MCF 10A (cell line): Measurements from ENCODE around the gene TRPM3. TPM values are rescaled to one million over a fixed set of nuclear protein-coding genes. Genes with fewer than 3 reads are reported as not detected.

Source experiments
- BruUV-seq: library from RNA; stranded (reverse); fragments of 400-500 nt; replicated peaks from 2 replicates; lab custom pipeline; 2021; lab: Mats Ljungman, UMichigan
- CTCF ChIA-PET: fragments of 300-600 bp; sonication (Branson Sonifier 250); formaldehyde crosslinking; extraction: SDS; loops from one replicate; lab custom pipeline; 2021; ENCODE audit warnings: antibody characterized with exemption, inconsistent platforms; lab: Yijun Ruan, JAX
- POLR2A ChIA-PET: fragments of 300-600, 350-650 bp; sonication (Branson Sonifier 250); formaldehyde crosslinking; extraction: SDS; loops from one replicate; lab custom pipeline; 2020; ENCODE audit warnings: antibody characterized with exemption, inconsistent platforms; lab: Yijun Ruan, JAX
- DNase-seq: peaks from one replicate; pipeline ENCODE4 v3.0.0-alpha.2; 2018; ENCODE audit not compliant: unreplicated experiment
- H3K27ac Mint-ChIP-seq: one replicate; pipeline ENCODE4 v1.8.0; 2022; ENCODE audit warnings: mild to moderate bottlenecking, low read depth, mixed read lengths; ENCODE audit not compliant: unreplicated experiment
- H3K27me3 Mint-ChIP-seq: one replicate; pipeline ENCODE4 v1.8.0; 2022; ENCODE audit warnings: mixed read lengths; ENCODE audit not compliant: insufficient read depth, unreplicated experiment
- H3K36me3 Mint-ChIP-seq: one replicate; pipeline ENCODE4 v1.8.0; 2022; ENCODE audit warnings: mild to moderate bottlenecking, moderate library complexity, mixed read lengths; ENCODE audit not compliant: insufficient read depth, unreplicated experiment
- H3K4me1 Mint-ChIP-seq: one replicate; pipeline ENCODE4 v1.8.0; 2022; ENCODE audit warnings: mixed read lengths; ENCODE audit not compliant: insufficient read depth, unreplicated experiment
- H3K4me3 Mint-ChIP-seq: one replicate; pipeline ENCODE4 v1.8.0; 2022; ENCODE audit warnings: mild to moderate bottlenecking, moderate library complexity, mixed read lengths; ENCODE audit not compliant: unreplicated experiment
- H3K9me3 Mint-ChIP-seq: one replicate; pipeline ENCODE4 v1.8.0; 2022; ENCODE audit warnings: mixed read lengths; ENCODE audit not compliant: unreplicated experiment
- CTCF ChIP-seq: fragments of 200-600 bp; IDR thresholded peaks from one replicate; pipeline ENCODE4 v1.8.0; 2022; ENCODE audit warnings: antibody characterized with exemption, mild to moderate bottlenecking; ENCODE audit not compliant: unreplicated experiment
- intact Hi-C: fragments of 100-400 bp; cut with micrococcal nuclease; formaldehyde crosslinking; loops from 2 replicates; pipeline ENCODE4 v1.14.1; 2022
- total RNA-seq: library from RNA; stranded (reverse); gene quantifications from 2 replicates; pipeline ENCODE4 v1.2.3, GENCODE V29; 2022

Gene TRPM3
- total RNA-seq, 1 experiment from 2014 or later: 0.44 TPM

GRCh38 chr9:70529377-70529776, 592.0 kb downstream of the TRPM3 start:
- H3K4me3 Mint-ChIP-seq: no peak overlapping the region
- POLR2A ChIA-PET: no interaction called here

GRCh38 chr9:70526902-70527301, 594.5 kb downstream of the TRPM3 start:
- no peak for DNase-seq
- no TSS peak for BruUV-seq
- H3K27me3 Mint-ChIP-seq: no peaks in the 10 kb centered on the region
- ChIA-PET CTCF (no interaction called here), POLR2A (interaction anchor here (0.6 kb wide), 1 partner anchor 15 kb away, joined by 3 read pairs; no protein-coding TSS in a partner anchor)
- intact Hi-C loops: no loop called here
- H3K9me3 Mint-ChIP-seq: peaks cover 12% of the 10 kb centered on the region
- no peak overlapping the region for H3K4me3 Mint-ChIP-seq
- H3K4me1 Mint-ChIP-seq: peaks cover 11% of the 10 kb centered on the region
- TF ChIP-seq CTCF: no peak
- H3K36me3 Mint-ChIP-seq: peaks cover 7% of the 10 kb centered on the region
- H3K27ac Mint-ChIP-seq: no peak overlapping the region

More at GRCh38 chr9:70529377-70529776, 592.0 kb downstream of the TRPM3 start:
- Mint-ChIP-seq H3K27ac (no peak overlapping the region), H3K4me1 (peaks cover 11% of the 10 kb centered on the region), H3K9me3 (peaks cover 12% of the 10 kb centered on the region), H3K36me3 (peaks cover 7% of the 10 kb centered on the region), H3K27me3 (no peaks in the 10 kb centered on the region)
- no peak for TF ChIP-seq CTCF
- intact Hi-C loops: no loop called here
- no TSS peak for BruUV-seq
- no peak for DNase-seq
- CTCF ChIA-PET: no interaction called here

GRCh38 chr9:70525519-70525918, 595.9 kb downstream of the TRPM3 start:
- POLR2A ChIA-PET: interaction anchor here (0.6 to 1.6 kb wide), 4 partner anchors 12 to 111 kb away, joined by 3 to 7 read pairs (median 5); partner anchors contain the start of gene KLF9
- CTCF ChIA-PET: no interaction called here
- intact Hi-C loops: no loop called here
- H3K4me1 Mint-ChIP-seq: peaks cover 11% of the 10 kb centered on the region
- H3K27ac Mint-ChIP-seq: no peak overlapping the region
- peaks cover 12% of the 10 kb centered on the region for H3K9me3 Mint-ChIP-seq
- peak; percentile 79 for DNase-seq
- H3K27me3 Mint-ChIP-seq: no peaks in the 10 kb centered on the region
- peaks cover 7% of the 10 kb centered on the region for H3K36me3 Mint-ChIP-seq
- BruUV-seq: no TSS peak
- no peak overlapping the region for H3K4me3 Mint-ChIP-seq
- no peak for TF ChIP-seq CTCF

- TF ChIP-seq CTCF: no peak
- ChIA-PET CTCF (interaction anchor here (0.6 to 1.3 kb wide), 5 partner anchors 10 to 82 kb away, joined by 3 to 8 read pairs (median 4); no protein-coding TSS in a partner anchor), POLR2A (interaction anchor here (0.8 to 0.9 kb wide), 2 partner anchors 10 to 19 kb away, joined by 3 read pairs; no protein-coding TSS in a partner anchor)
- Mint-ChIP-seq H3K4me1 (peaks cover 4% of the 10 kb centered on the region), H3K27me3 (no peaks in the 10 kb centered on the region), H3K27ac (no peak overlapping the region), H3K9me3 (peaks cover 6% of the 10 kb centered on the region), H3K36me3 (peaks cover 5% of the 10 kb centered on the region), H3K4me3 (no peak overlapping the region)
- BruUV-seq: no TSS peak
- intact Hi-C loops: no loop called here
- DNase-seq: no peak
Observed at GRCh38 chr9:70519912-70520724, 601.3 kb downstream of the TRPM3 start.
